Measurements from ENCODE around the gene LIN7C. TPM values are rescaled to one million over a fixed set of nuclear protein-coding genes. Genes with fewer than 3 reads are reported as not detected.

Gene LIN7C
- polyA plus RNA-seq, 1 experiment, result 22.8 TPM

- Histone ChIP-seq H3K9me3 (ENCODE audit: control insufficient read depth, insufficient read depth, low read length) (no peaks in the 10 kb centered on the region), H3K4me3 (ENCODE audit: low read depth, low read length) (no peak overlapping the region), H3K27ac (ENCODE audit: low read depth, low read length) (no peak overlapping the region), H3K27me3 (ENCODE audit: control insufficient read depth, insufficient read depth, low read length) (no peaks in the 10 kb centered on the region)
- ChIA-PET CTCF (interaction anchor here (1.9 kb wide), 1 partner anchor 149 kb away, joined by 6 read pairs; no protein-coding TSS in a partner anchor), POLR2A (no interaction called here)
- DNase-seq (ENCODE audit: low read depth, low spot score), result no peak
- TF ChIP-seq, protein P1, sequence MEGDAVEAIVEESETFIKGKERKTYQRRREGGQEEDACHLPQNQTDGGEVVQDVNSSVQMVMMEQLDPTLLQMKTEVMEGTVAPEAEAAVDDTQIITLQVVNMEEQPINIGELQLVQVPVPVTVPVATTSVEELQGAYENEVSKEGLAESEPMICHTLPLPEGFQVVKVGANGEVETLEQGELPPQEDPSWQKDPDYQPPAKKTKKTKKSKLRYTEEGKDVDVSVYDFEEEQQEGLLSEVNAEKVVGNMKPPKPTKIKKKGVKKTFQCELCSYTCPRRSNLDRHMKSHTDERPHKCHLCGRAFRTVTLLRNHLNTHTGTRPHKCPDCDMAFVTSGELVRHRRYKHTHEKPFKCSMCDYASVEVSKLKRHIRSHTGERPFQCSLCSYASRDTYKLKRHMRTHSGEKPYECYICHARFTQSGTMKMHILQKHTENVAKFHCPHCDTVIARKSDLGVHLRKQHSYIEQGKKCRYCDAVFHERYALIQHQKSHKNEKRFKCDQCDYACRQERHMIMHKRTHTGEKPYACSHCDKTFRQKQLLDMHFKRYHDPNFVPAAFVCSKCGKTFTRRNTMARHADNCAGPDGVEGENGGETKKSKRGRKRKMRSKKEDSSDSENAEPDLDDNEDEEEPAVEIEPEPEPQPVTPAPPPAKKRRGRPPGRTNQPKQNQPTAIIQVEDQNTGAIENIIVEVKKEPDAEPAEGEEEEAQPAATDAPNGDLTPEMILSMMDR (IDR thresholded peaks at IDR 0.05; ENCODE audit: low read depth, low read length), result no peak
These were observed 60.9 kb downstream of the LIN7C start for GRCh38 chr11:27445625-27446024.

GRCh38 chr11:27444801-27445215, 61.8 kb downstream of the LIN7C start:
- Histone ChIP-seq H3K27ac (ENCODE audit: low read depth, low read length) (no peak overlapping the region), H3K4me3 (ENCODE audit: low read depth, low read length) (no peak overlapping the region), H3K27me3 (ENCODE audit: control insufficient read depth, insufficient read depth, low read length) (no peaks in the 10 kb centered on the region), H3K9me3 (ENCODE audit: control insufficient read depth, insufficient read depth, low read length) (no peaks in the 10 kb centered on the region)
- TF ChIP-seq, protein P1 (IDR thresholded peaks at IDR 0.05; ENCODE audit: low read depth, low read length), result no peak
- DNase-seq (ENCODE audit: low read depth, low spot score), result no peak
- CTCF ChIA-PET, result interaction anchor here (1.1 to 2.3 kb wide), 4 partner anchors 41 to 286 kb away, joined by 5 to 6 read pairs (median 6); no protein-coding TSS in a partner anchor
- POLR2A ChIA-PET, result no interaction called here

Small RNA genes within 50 kb of the gene (small RNA-seq; reads per million reads assigned to genes)
- gene AC100771.1 (ENCODE audit: insufficient read length, low read depth) (not detected), gene MIR8087 (ENCODE audit: insufficient read length, low read depth) (not detected), gene RNA5SP339 (ENCODE audit: insufficient read length, low read depth) (not detected)

Other genes with a start within 250 kb of the LIN7C start
- gene CCDC34, start 143.6 kb downstream of the LIN7C start, polyA plus RNA-seq (2011; rRNA removed), result 3.1 and 3.9 TPM in 2 replicates
- 4.2 and 5.8 TPM in 2 replicates for gene LGR4, start 34.0 kb downstream of the LIN7C start, polyA plus RNA-seq (2011; rRNA removed)
- 72.0 and 85.6 TPM in 2 replicates for gene BDNF, start 193.7 kb upstream of the LIN7C start, polyA plus RNA-seq (2011; rRNA removed)